RCC 7860 (cell line): ENCODE data around the gene LUZP2.
A peak's percentile ranks its signal among the peaks of the same experiment; 100 is the strongest.

Experiments used
- DNase-seq: peaks from one replicate; pipeline ENCODE4 v3.0.0-alpha.2; 2015; ENCODE audit warnings: low spot score
- FAIRE-seq: peaks from 2 replicates; lab custom pipeline; 2012; peaks lifted over from hg19 to GRCh38; lab: Jason Lieb, UNC

LUZP2 gene

GRCh38 chr11:24560324-24560723 lies 63.5 kb downstream of the LUZP2 start:
- no peak for DNase-seq
- FAIRE-seq, result no peak

- FAIRE-seq (no peak), DNase-seq (no peak)
Observed at GRCh38 chr11:24567380-24567779, 70.5 kb downstream of the LUZP2 start.

GRCh38 chr11:24572376-24572775 lies 75.5 kb downstream of the LUZP2 start:
- FAIRE-seq (no peak), DNase-seq (no peak)

GRCh38 chr11:24574461-24574860 lies 77.6 kb downstream of the LUZP2 start:
- no peak for DNase-seq
- no peak for FAIRE-seq

GRCh38 chr11:24575392-24575791 lies 78.5 kb downstream of the LUZP2 start:
- FAIRE-seq, result peak; percentile 48
- no peak for DNase-seq

- DNase-seq, result peak; percentile 38
Observed at GRCh38 chr11:24585192-24585591, 88.3 kb downstream of the LUZP2 start.

GRCh38 chr11:24587635-24588034 lies 90.8 kb downstream of the LUZP2 start:
- no peak for DNase-seq
- peak; percentile 8 for FAIRE-seq

More at GRCh38 chr11:24585192-24585591, 88.3 kb downstream of the LUZP2 start:
- peak; percentile 88 for FAIRE-seq

- FAIRE-seq, result peak; percentile 98
- peak; percentile 72 for DNase-seq
Observed at GRCh38 chr11:24588081-24588480, 91.2 kb downstream of the LUZP2 start.

GRCh38 chr11:24589064-24589463 lies 92.2 kb downstream of the LUZP2 start:
- no peak for FAIRE-seq
- DNase-seq, result no peak

GRCh38 chr11:24591283-24591682 lies 94.4 kb downstream of the LUZP2 start:
- DNase-seq (no peak), FAIRE-seq (no peak)

GRCh38 chr11:24592360-24592759 lies 95.5 kb downstream of the LUZP2 start:
- FAIRE-seq (no peak), DNase-seq (no peak)

GRCh38 chr11:24593332-24593731 lies 96.5 kb downstream of the LUZP2 start:
- FAIRE-seq (no peak), DNase-seq (no peak)

GRCh38 chr11:24594401-24594800 lies 97.5 kb downstream of the LUZP2 start:
- no peak for FAIRE-seq

GRCh38 chr11:24598641-24599040 lies 101.8 kb downstream of the LUZP2 start:
- FAIRE-seq, result no peak
- no peak for DNase-seq

More at GRCh38 chr11:24594401-24594800, 97.5 kb downstream of the LUZP2 start:
- DNase-seq, result no peak

- no peak for DNase-seq
- FAIRE-seq, result no peak
Observed at GRCh38 chr11:24609192-24610119, 112.6 kb downstream of the LUZP2 start.

- no peak for DNase-seq
Observed at GRCh38 chr11:24615451-24616160, 118.8 kb downstream of the LUZP2 start.

GRCh38 chr11:24617856-24618255 lies 121.0 kb downstream of the LUZP2 start:
- FAIRE-seq (no peak), DNase-seq (no peak)

More at GRCh38 chr11:24615451-24616160, 118.8 kb downstream of the LUZP2 start:
- no peak for FAIRE-seq

- DNase-seq (no peak), FAIRE-seq (no peak)
Observed at GRCh38 chr11:24619900-24620299, 123.0 kb downstream of the LUZP2 start.

GRCh38 chr11:24622262-24622661 lies 125.4 kb downstream of the LUZP2 start:
- DNase-seq (no peak), FAIRE-seq (no peak)

GRCh38 chr11:24623121-24623520 lies 126.3 kb downstream of the LUZP2 start:
- DNase-seq, result no peak
- FAIRE-seq, result no peak

GRCh38 chr11:24624432-24624831 lies 127.6 kb downstream of the LUZP2 start:
- no peak for FAIRE-seq
- no peak for DNase-seq

- DNase-seq (no peak), FAIRE-seq (no peak)
Observed at GRCh38 chr11:24625975-24626374, 129.1 kb downstream of the LUZP2 start.
